ENCODE results near the gene IBTK.
A peak's percentile ranks its signal among the peaks of the same experiment; 100 is the strongest.
"Not testable (repeated sequence)": the region's sequence is repeated elsewhere in the genome, so short reads cannot be mapped to it uniquely, and the experiment has no call there.

IBTK gene

GRCh38 chr6:82247505-82248272 lies at the start of gene IBTK:
Gene IBTK (minus strand): TSS chr6:82247744. CDS start chr6:82240486, 7,258 bp downstream.
- peak; percentile 73 to 85 for DNase-seq (ENCODE audit: extremely low read depth in 1 of 2, low read depth in 1 of 2)

- no peak for DNase-seq (ENCODE audit: extremely low read depth in 1 of 2, low read depth in 1 of 2)
Observed at GRCh38 chr6:82283771-82284410, 36.3 kb upstream of the IBTK start.

DNA sequence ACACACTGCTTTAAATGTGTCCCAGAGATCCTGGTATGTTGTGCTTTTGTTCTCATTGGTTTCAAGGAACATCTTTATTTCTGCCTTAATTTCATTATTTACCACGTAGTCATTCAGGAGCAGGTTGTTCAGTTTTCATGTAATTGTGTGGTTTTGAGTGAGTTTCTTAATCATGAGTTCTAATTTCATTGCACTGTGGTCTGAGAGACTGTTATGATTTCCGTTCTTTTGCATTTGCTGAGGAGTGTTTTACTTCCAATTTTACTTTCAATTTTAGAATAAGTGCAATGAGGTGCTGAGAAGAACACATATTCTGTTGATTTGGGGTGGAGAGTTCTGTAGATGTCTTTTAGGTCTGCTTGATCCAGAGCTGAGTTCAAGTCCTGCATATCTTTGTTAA lies 34.0 kb upstream of the IBTK start:
- DNase-seq (ENCODE audit: extremely low read depth in 1 of 2, low read depth in 1 of 2), result not testable (repeated sequence)

GRCh38 chr6:82277686-82278085 lies 30.1 kb upstream of the IBTK start:
- no peak for DNase-seq (ENCODE audit: extremely low read depth in 1 of 2, low read depth in 1 of 2)

DNA sequence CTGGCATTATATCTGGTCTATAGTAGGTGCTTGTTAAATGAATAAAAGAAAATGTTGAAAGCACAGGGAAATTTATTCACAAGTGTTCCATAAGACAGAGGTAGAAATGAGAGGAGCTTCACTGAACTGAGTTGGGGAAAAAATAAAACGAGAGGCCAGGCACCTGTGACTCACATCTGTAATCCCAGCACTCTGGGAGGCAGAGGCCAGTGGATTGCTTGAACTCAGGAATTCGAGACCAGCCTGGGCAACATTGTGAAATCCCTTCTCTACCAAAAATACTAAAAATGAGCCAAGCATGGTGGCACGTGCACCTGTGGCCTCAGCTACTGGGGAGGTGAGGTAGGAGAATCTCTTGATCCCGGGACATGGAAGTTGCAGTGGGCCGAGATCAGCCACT lies 28.1 kb upstream of the IBTK start:
- no peak for DNase-seq (ENCODE audit: extremely low read depth in 1 of 2, low read depth in 1 of 2)

DNA sequence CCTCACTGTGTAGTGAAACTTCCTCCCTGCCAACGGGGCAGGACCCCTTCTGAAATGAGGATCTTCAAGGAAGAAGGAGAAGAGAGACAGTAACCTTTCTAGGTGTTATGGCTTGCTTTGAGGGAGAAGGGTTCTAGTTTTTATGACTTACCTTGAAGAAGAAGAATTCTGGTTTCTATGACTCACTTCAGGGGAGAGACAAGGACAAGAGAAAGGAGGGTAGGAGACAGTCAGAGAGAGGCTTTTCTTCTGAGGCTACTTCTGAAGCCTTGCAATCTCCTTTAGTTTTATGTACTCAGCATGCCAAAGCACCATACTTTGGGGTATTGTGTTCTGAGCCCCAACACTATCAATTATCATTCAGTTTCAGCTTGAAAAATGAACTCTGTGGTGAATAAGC lies 25.8 kb upstream of the IBTK start:
- DNase-seq (ENCODE audit: extremely low read depth in 1 of 2, low read depth in 1 of 2), result no peak

GRCh38 chr6:82270881-82271635 lies 23.5 kb upstream of the IBTK start:
- DNase-seq (ENCODE audit: extremely low read depth in 1 of 2, low read depth in 1 of 2), result no peak

GRCh38 chr6:82268301-82268846 lies 20.8 kb upstream of the IBTK start:
- DNase-seq (ENCODE audit: extremely low read depth in 1 of 2, low read depth in 1 of 2), result no peak

DNA sequence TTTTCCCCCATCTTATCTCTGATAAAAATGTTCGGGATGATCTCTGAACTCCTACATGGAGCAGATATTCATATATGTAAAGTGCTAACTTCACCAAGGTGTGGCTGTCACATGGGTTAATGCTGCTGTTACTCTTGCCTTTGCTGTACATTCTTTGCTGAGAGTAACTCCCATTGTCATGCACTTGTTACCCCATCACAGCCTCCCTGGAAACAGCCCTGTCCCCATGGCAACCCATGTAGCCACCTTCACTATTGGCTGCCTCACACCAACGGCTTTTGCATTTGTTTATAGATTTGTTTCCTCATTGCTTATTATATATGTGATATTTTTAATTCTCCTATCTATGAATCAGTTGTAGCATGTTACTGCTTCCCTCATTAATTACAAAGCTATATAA lies 17.3 kb upstream of the IBTK start:
- DNase-seq (ENCODE audit: extremely low read depth in 1 of 2, low read depth in 1 of 2), result no peak

GRCh38 chr6:82264321-82264720 lies 16.8 kb upstream of the IBTK start:
- DNase-seq (ENCODE audit: extremely low read depth in 1 of 2, low read depth in 1 of 2), result no peak

- DNase-seq (ENCODE audit: extremely low read depth in 1 of 2, low read depth in 1 of 2), result no peak
Observed at GRCh38 chr6:82263916-82264315, 16.4 kb upstream of the IBTK start.

GRCh38 chr6:82260997-82261732 lies 13.6 kb upstream of the IBTK start:
- no peak for DNase-seq (ENCODE audit: extremely low read depth in 1 of 2, low read depth in 1 of 2)

DNA sequence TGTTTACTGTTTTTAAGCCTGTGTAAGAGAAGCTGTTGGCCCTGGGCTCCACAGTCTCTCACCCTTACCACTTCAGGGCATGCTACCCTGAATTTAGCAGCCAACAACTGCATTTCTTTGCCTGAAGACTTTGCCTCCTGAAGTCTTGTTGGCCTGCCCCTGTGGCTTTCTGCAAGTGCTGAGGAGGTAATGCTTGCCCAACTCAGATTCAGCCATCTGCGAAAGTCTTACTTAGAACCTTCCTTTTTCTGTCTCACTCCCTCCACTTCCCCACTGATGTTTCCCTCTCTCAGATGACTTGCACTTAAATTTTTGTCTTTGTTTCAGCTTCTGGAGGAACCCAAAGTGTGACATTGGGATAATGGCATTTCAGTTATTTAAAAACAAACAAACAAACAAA lies 11.8 kb upstream of the IBTK start:
- no peak for DNase-seq (ENCODE audit: extremely low read depth in 1 of 2, low read depth in 1 of 2)

- DNase-seq (ENCODE audit: extremely low read depth in 1 of 2, low read depth in 1 of 2), result no peak
Observed at GRCh38 chr6:82257088-82257774, 9.7 kb upstream of the IBTK start.

- DNase-seq (ENCODE audit: extremely low read depth in 1 of 2, low read depth in 1 of 2), result not testable (repeated sequence)
Observed at GRCh38 chr6:82254722-82255121, 7.2 kb upstream of the IBTK start.

DNA sequence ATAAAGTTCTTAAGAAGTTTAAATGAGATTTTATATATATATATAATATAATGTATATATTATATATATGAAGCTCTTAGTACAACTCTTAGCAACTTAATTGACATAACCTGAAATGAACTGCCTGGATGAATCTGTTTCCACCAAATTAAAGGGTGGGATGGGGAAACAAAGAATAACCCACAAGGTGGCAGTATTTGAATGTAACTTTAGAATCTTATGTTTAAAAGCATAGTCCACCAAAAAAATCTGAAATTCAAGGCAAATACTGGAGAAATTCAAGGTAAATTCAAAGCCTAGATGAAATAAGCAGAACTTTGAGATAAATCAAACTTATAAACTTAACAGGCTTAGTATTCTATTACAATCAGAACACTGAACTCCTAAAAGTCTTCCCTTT lies 4.4 kb upstream of the IBTK start:
- no peak for DNase-seq (ENCODE audit: extremely low read depth in 1 of 2, low read depth in 1 of 2)

GRCh38 chr6:82249381-82250253 lies 2.1 kb upstream of the IBTK start:
- no peak for DNase-seq (ENCODE audit: extremely low read depth in 1 of 2, low read depth in 1 of 2)

- no peak for DNase-seq (ENCODE audit: extremely low read depth in 1 of 2, low read depth in 1 of 2)
Observed at GRCh38 chr6:82248273-82248735, 760 bp upstream of the IBTK start.

DNA sequence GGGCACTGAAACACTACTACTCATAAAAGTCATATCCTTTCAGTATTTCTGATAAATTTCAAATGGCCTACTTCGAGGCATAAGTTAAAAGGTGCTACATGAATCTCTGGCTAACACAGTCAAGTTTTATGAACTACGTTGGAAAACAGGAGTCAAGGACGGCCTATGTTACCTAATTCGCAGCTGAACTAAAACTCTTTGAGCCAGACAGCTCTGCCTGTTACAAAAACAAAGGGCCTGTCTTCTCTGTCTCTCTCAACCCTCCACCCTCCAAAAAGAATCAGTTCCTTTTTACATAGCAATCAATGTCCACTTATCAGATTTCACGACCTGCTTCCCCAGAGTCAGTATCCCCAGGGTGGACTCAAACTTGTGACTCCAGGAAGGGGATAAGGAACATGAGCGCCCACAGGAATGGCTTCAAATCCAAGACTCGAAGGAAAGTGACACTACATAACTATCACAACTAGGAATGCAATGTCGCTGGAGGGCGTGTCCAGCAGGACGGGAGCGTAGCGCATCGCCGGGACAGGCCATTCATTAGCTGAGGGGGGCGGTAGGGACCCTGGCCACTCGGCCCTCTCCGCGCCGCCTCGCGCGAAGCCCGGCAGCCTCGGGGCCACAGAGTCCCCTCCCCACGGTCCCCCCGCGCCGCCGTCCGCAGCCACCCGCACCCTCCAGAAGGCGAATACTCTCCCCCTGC lies 591 bp downstream of the IBTK start:
- DNase-seq (ENCODE audit: extremely low read depth in 1 of 2, low read depth in 1 of 2), result no peak

Measured in activated CD8-positive, alpha-beta memory T cell treated with anti-CD3 and anti-CD28 coated beads for 1 hour (primary cell).